GM21447 (cell line): ENCODE measurements around the gene VAC14.
A peak's percentile ranks its signal among the peaks of the same experiment; 100 is the strongest.

ENCODE experiments used
- ATAC-seq: cut with Tn5 transposase; IDR thresholded peaks from one replicate; pipeline ENCODE4 v1.9.1; 2021; ENCODE audit not compliant: unreplicated experiment

VAC14 gene

GRCh38 chr16:70786020-70786755, 14.8 kb downstream of the VAC14 start:
- no peak for ATAC-seq

- no peak for ATAC-seq
Observed at GRCh38 chr16:70784692-70785555, 16.0 kb downstream of the VAC14 start.

GRCh38 chr16:70782237-70782636, 18.7 kb downstream of the VAC14 start:
- no peak for ATAC-seq

DNA sequence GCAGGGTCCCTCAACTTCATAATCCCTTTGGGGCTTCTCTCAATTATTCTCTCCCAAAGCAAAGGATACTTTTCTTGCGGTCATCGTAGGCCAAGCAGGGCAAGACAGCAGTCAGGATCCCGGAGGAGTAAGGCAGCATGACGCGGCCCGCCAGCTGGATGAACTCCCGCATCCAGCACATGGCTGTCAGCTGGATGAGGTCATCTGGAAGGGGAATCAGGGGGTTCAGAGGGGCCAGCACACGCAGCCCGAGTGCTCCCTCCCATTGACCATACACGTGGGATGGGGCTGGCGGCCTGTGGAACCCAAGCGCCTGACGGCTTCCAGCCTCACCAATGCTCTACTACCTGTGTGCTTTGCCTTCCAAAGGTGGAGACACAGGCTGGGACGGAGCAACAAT, 19.2 kb downstream of the VAC14 start:
- ATAC-seq = no peak

GRCh38 chr16:70780546-70780945, 20.4 kb downstream of the VAC14 start:
- ATAC-seq = no peak

DNA sequence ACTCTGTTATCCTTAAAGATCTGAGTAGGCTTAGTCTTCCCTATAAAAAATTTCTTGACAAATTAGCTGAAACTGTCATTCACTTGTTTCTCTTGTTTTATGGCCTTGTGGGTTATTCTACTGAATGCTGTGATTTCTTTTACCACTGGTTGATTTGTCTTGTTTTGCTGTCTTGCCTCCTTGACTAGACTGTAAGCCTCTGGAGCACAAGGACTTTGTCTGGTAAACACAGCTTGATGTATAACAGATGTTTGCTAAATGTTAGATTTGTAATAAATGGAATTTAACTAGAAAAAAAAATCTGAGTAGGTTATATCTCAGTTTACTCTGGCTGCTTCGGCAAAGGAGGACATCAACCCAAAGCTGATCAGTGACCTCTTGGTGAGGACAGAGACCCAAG, 21.6 kb downstream of the VAC14 start:
- ATAC-seq = no peak

- no peak for ATAC-seq
Observed at GRCh38 chr16:70778901-70779309, 22.1 kb downstream of the VAC14 start.

DNA sequence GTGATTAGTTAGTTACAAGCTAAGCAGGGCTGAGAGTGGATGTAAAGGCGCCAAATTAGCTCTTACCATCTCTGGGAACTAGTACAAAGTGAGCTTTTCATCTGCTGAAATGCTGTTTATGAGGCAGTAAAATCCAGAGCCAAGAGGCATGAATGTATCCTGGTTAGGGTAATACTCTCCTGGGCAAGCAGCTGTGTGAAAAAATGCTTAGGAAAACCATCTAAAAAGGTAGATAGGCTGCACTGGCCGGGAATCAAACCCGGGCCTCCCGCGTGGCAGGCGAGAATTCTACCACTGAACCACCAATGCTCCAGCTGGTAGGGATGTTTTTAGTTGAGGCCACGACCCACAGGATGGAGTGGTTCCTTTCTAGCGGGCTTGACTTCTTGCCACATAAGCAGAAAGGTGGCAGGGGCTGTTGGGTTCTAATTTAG, 23.0 kb downstream of the VAC14 start:
- ATAC-seq = no peak

DNA sequence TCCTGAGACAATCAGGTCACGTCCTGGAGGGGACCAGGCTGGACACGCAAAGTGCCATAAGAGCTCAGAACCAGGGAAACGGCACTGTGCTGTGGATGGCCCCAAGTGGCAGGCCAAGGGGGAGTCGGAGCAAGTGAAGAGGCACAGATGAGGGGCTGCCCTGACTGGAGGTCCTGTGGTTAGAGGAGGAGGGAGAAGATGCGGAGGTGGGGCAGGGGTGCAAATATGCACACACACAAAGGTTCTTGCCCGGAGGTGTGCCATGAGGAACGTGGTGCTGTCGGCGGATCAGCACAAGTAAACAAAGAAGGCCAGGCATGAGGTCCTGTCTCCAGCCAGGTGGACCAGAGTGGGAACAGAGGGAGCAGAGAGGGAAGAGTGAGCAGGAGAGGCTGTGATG, 23.5 kb downstream of the VAC14 start:
- no peak for ATAC-seq

GRCh38 chr16:70775399-70775798, 25.6 kb downstream of the VAC14 start:
- no peak for ATAC-seq

DNA sequence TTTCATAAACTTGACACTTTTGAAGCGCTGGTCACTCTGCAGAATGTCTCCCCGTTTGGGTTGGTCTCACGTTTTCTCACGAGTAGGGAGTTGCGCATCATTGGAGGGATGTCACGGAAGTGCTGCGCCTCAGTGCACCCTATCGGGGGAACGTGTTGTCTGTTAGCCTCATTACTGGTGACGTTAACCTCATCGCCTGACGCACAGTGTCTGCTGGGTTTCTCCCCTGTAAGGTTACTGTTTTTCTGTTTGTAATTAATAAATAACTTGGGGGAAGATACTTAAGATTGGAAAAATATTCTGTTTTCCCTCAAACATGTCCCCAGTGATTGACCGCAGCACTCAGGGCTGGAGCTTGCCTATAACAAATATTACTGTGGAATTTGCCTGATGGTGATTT, 26.7 kb downstream of the VAC14 start:
- no peak for ATAC-seq

DNA sequence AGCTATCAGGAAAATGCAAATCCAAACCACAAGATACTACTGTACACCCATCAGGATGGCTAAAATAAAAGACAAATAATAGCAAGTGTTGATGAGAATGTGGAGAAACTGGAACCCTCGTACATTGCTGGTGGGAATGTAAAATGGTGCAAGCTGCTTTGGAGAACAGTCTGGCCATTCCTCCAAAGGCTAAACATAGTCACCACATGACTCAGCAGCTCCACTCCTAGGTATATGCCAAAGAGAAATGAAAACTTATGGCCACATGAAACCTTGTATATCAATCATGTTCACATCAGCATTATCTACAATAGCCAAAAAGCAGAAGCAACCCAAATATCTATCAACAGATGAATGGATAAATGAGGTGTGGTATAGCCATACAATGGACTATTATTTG, 28.5 kb downstream of the VAC14 start:
- no peak for ATAC-seq

- ATAC-seq = peak; percentile 81
Observed at GRCh38 chr16:70770626-70771552, 30.1 kb downstream of the VAC14 start.

DNA sequence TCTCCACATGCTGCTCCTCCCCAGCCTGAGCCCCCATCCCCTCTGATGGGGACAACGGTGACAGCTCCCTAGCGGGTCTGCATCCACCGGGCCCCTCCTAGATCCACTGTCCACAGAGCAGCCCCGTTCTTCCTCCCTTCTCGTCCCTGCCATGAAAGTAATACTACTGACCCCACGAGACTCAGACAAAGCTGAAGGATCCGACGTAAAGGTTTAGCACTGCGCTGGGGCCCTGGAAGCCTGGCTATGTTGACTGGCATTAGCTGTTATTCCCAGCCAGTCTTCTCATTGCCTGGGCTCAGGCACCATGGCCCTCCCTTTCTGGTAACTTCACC, 30.7 kb downstream of the VAC14 start:
- ATAC-seq = no peak

DNA sequence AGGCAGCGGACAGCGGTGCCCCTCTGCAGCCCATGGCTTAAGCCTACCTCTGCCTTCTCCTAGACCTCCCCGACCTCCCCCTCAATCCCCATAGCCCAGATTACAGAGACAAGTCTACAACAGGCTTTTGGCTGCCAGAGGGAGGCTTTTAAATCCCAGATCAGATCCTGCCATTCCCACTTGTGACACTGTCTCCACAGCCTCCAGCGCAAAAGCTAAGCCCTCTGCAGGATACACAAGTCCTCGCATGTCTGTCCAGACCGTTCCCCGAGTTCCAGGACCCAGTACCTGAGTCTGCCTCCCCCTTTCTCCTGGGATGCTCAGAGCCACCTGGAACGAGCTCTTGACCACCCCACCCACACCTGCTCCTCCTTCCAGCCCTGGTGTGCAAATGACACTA, 31.2 kb downstream of the VAC14 start:
- no peak for ATAC-seq

GRCh38 chr16:70769131-70769530, 31.8 kb downstream of the VAC14 start:
- no peak for ATAC-seq

- no peak for ATAC-seq
Observed at GRCh38 chr16:70768203-70768580, 32.8 kb downstream of the VAC14 start.

- ATAC-seq = no peak
Observed at GRCh38 chr16:70767377-70768202, 33.4 kb downstream of the VAC14 start.

DNA sequence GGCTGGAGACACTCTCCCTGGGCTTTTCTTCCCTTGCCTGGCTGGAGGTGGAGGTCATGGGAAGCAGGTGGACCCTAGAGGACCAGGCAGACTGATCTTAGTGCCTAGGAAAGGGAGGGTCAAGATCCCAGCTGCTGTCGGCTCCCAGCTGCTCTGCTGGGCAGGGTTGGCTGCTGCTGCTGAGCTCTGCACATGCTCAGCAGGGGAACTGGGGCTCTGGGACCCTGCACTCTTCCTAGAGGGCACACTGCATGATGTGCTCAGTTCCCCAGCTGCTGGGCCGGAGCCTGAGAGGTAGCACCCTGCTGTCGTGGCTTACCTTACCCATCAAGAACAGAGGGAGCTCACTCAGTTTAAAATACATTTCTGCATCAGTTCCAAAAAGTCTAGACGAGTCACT, 34.3 kb downstream of the VAC14 start:
- no peak for ATAC-seq

- no peak for ATAC-seq
Observed at GRCh38 chr16:70766176-70766575, 34.8 kb downstream of the VAC14 start.

GRCh38 chr16:70765491-70765890, 35.5 kb downstream of the VAC14 start:
- ATAC-seq = no peak
